Lung (tissue), 12 donors: Measurements from ENCODE around the gene IFNL4. TPM values are rescaled to one million over a fixed set of nuclear protein-coding genes. Genes with fewer than 3 reads are reported as not detected.

Experiments used
- ATAC-seq: fragments of 200-7000 bp; cut with Tn5 transposase; one replicate; pipeline ENCODE4 v1.9.1; 2020; ENCODE audit warnings: moderate number of reproducible peaks; ENCODE audit not compliant: insufficient read depth, low FRiP score
- DNase-seq, 3 donors: peaks; one replicate each; pipeline ENCODE4 v3.0.0-alpha.2; 2013 to 2017
- H3K27ac ChIP-seq, 2 donors: one replicate each; pipeline ENCODE4 v1.5.1; 2013; ENCODE audit warnings: mild to moderate bottlenecking in 2 of 2, moderate library complexity in 2 of 2, control low read depth in 1 of 2, inconsistent platforms in 1 of 2, low read depth in 1 of 2, low read length in 1 of 2
- H3K27me3 ChIP-seq, 3 donors: one replicate each; pipeline ENCODE4 v1.5.1; 2013; ENCODE audit warnings: low read length in 2 of 3; ENCODE audit not compliant: control insufficient read depth in 3 of 3, insufficient read depth in 3 of 3
- H3K36me3 ChIP-seq, 4 donors: one replicate each; pipeline ENCODE4 v1.5.1; 2013; ENCODE audit warnings: low read length in 4 of 4, mild to moderate bottlenecking in 1 of 4, moderate library complexity in 1 of 4; ENCODE audit not compliant: control insufficient read depth in 4 of 4, insufficient read depth in 4 of 4
- H3K4me1 ChIP-seq, 5 donors: one replicate each; pipeline ENCODE4 v1.5.1; 2013; ENCODE audit warnings: low read length in 5 of 5, mild to moderate bottlenecking in 2 of 5, moderate library complexity in 1 of 5; ENCODE audit not compliant: control insufficient read depth in 5 of 5, insufficient read depth in 5 of 5
- H3K4me3 ChIP-seq: one replicate; pipeline ENCODE4 v1.5.1; 2013; ENCODE audit warnings: mild to moderate bottlenecking, control low read depth, moderate library complexity
- H3K9ac ChIP-seq, 2 donors: one replicate each; pipeline ENCODE4 v1.5.1; 2013; ENCODE audit warnings: low read length in 2 of 2, control low read depth in 1 of 2; ENCODE audit not compliant: insufficient read depth in 1 of 2
- H3K9me3 ChIP-seq, 4 donors: one replicate each; pipeline ENCODE4 v1.5.1; 2013; ENCODE audit warnings: low read length in 3 of 4, mild to moderate bottlenecking in 1 of 4, moderate library complexity in 1 of 4; ENCODE audit not compliant: control insufficient read depth in 4 of 4, insufficient read depth in 3 of 4
- WGBS, 2 donors: extraction: QIAGEN DNeasy Blood & Tissue Kit; methylation state at CpG; one replicate each; pipeline ENCODE4 v1.1.7; 2013; 5-methylcytosine and 5-hydroxymethylcytosine counted together
- polyA plus RNA-seq, 2 donors: library from polyadenylated mRNA; stranded (reverse); fragments of 200-250 nt; gene quantifications; one replicate each; pipeline ENCODE4 v1.2.1, GENCODE V29; 2013
- total RNA-seq, 2 donors: library from RNA; depleted of rRNA in 1 of 2; stranded (reverse); fragments of >200 nt in 1 of 2; gene quantifications; one replicate each; pipeline ENCODE4 v1.2.1, GENCODE V29; 2014 to 2021
- TF ChIP-seq, protein P1 (sequence below): IDR thresholded peaks from 2 replicates; pipeline ENCODE4 v1.5.1; 2012; ENCODE audit warnings: mild to moderate bottlenecking; ENCODE audit errors: control extremely low read depth, extremely low read depth
- donor health status: control.
- donor health status: control.
- donor health status: Bipolar disorder and iron deficiency.
- donor health status: healthy.
- donor health status: DM: yes; HTN: yes; CAD: no.

Gene IFNL4
- total and polyA plus RNA-seq, 4 donors: not detected

DNA sequence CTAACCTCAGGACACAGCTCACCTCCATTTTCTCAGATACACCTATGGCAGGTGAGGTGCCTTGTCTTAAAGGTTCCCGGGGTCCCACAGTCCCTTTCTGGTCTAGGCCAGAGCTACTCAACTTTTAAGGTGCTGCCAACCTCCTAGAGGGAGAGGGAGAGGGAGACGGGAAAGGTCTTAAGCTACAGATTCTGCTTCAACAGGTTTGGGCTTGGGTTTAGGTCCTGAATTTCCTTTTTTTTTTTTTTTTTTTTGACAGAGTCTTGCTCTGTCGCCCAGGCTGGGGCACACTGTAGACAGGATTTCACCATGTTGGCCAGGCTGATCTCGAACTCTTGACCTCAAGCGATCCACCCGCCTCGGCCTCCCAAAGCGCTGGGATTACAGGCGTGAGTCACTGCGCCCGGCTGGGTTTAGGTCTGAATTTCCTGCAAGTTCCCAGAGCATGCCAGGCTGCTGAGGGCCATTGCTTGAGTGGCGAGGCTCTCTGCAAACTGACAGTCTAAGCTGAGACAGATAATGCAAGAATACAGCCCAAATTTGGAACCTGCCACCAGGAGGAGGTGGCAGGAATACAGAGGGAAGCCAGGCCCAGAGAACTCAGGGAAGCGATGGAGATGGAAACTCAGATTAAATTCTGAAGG, 36.8 kb downstream of the IFNL4 start:
- TF ChIP-seq, protein P1, sequence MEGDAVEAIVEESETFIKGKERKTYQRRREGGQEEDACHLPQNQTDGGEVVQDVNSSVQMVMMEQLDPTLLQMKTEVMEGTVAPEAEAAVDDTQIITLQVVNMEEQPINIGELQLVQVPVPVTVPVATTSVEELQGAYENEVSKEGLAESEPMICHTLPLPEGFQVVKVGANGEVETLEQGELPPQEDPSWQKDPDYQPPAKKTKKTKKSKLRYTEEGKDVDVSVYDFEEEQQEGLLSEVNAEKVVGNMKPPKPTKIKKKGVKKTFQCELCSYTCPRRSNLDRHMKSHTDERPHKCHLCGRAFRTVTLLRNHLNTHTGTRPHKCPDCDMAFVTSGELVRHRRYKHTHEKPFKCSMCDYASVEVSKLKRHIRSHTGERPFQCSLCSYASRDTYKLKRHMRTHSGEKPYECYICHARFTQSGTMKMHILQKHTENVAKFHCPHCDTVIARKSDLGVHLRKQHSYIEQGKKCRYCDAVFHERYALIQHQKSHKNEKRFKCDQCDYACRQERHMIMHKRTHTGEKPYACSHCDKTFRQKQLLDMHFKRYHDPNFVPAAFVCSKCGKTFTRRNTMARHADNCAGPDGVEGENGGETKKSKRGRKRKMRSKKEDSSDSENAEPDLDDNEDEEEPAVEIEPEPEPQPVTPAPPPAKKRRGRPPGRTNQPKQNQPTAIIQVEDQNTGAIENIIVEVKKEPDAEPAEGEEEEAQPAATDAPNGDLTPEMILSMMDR: no peak
- no peak overlapping the region for H3K4me3 ChIP-seq
- no peak for ATAC-seq
- peaks cover 0 to 3% (median under 1%) of the 10 kb centered on the region in 4 donors for H3K9me3 ChIP-seq
- H3K27me3 ChIP-seq: no peaks in the 10 kb centered on the region
- 72 to 84% methylated on average over 13 of the region's 13 CpGs for WGBS, 2 donors
- no peak overlapping the region for H3K9ac ChIP-seq
- DNase-seq: no peak
- H3K27ac ChIP-seq: no peak overlapping the region
- H3K4me1 ChIP-seq: no peaks in the 10 kb centered on the region
- H3K36me3 ChIP-seq: no peaks in the 10 kb centered on the region

DNA sequence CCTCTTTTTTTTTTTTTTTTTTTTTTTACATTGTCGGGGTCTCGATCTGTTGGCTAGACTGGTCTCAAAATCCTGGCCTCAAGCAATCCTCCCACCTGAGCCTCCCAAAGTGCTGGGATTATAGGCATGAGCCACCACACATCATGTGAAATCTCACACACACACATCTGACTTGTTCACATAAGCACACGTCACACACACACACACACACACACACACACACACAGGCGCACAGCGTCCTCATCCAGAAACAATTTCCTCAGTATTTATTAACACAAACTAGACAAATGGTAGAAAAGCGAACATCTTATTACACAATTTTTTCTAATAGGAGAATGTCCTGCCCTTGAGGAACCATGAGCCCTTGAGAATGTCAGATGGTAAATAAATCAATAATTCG, 39.5 kb downstream of the IFNL4 start:
- H3K36me3 ChIP-seq: no peaks in the 10 kb centered on the region
- DNase-seq (no peak), ATAC-seq (no peak)
- H3K27me3 ChIP-seq: peaks cover 0 to 4% (median 4%) of the 10 kb centered on the region in 3 donors
- WGBS, 2 donors: 71 to 79% methylated on average over 7 of the region's 7 CpGs
- H3K4me1 ChIP-seq: no peaks in the 10 kb centered on the region
- H3K9ac ChIP-seq: no peak overlapping the region
- TF ChIP-seq, protein P1: no peak
- no peak overlapping the region for H3K4me3 ChIP-seq
- no peak overlapping the region for H3K27ac ChIP-seq
- H3K9me3 ChIP-seq: no peaks in the 10 kb centered on the region

DNA sequence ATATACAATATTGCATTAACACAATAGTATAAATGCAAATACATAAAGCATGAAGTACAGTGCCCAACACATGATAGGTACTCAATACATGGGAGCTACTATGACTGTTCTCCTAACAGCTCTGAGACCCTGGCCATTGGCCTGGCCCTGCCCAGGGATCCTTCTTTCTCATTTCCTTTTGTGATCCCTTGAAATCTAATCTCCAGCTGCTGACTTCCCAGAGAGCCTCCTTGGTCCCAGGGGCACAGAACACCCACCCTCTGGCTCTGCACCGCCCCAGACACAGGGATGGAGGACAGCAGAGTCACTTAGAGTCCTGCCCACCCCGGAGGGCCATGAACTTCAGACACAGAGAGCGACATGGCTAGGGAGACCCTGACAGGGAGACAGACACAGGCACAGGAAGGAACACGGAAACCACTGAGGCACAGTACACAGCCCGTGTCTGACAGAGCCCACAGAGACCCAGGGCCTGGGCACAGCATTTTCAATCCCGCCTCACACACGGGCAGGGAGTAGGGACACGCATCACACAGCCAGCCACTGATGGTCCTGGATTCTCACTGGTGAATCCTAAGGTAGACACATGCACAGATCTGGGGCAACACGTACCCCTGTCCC, 40.4 kb downstream of the IFNL4 start:
- peaks cover 0 to 6% (median 5%) of the 10 kb centered on the region in 3 donors for H3K27me3 ChIP-seq
- no peak for ATAC-seq
- no peaks in the 10 kb centered on the region for H3K4me1 ChIP-seq
- no peaks in the 10 kb centered on the region for H3K9me3 ChIP-seq
- H3K27ac ChIP-seq: no peak overlapping the region
- H3K4me3 ChIP-seq: no peak overlapping the region
- no peak overlapping the region for H3K9ac ChIP-seq
- H3K36me3 ChIP-seq: no peaks in the 10 kb centered on the region
- no peak for DNase-seq
- whole genome bisulfite sequencing, 2 donors: 72 to 84% methylated on average over 9 of the region's 9 CpGs
- TF ChIP-seq, protein P1: no peak
